ENCODE measurements around the gene GIMAP2. TPM values are rescaled to one million over a fixed set of nuclear protein-coding genes. Genes with fewer than 3 reads are reported as not detected.

Gene GIMAP2
- total RNA-seq, 1 experiment from 2014 or later: not detected

DNA sequence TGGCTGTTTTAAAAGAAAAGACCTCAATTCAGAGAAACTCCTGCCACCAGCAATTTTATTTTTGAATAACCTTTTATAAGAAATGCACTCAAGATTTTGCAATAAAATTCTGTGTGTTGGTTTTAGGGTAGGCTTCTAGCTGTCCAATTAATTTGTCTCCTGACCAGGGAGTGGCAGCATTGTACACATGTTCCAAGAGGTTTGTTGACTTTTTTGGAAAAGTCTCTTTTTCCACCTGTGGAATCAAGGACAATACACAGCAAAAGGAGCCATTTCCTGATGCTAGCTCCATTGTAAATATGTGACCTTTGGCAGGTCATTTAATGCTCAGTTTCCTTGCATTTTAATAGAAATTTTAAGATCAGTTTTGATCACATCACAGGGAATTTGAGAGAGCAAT is 53.5 kb downstream of the GIMAP2 start:
- ATAC-seq (peak; percentile 45; the same call in 1 of the 2 replicates), DNase-seq (ENCODE audit: low read depth, low spot score) (no peak)
- Histone ChIP-seq H3K4me3 (replicated peaks in 1 of 2; ENCODE audit: low read depth in 1 of 2, low read length in 2 of 2) (no peak overlapping the region), H3K79me2 (ENCODE audit: insufficient read depth, low read length) (no peaks in the 10 kb centered on the region), H3K9ac (ENCODE audit: low read length) (no peak overlapping the region), H3K9me3 (ENCODE audit: control insufficient read depth in 1 of 2, insufficient read depth in 1 of 2, low read depth in 1 of 2, low read length in 2 of 2) (no peaks in the 10 kb centered on the region), H3K4me1 (ENCODE audit: control insufficient read depth in 1 of 2, insufficient read depth in 2 of 2, low read length in 2 of 2) (peaks cover 0 to 10% of the 10 kb centered on the region in 2 experiments; a peak in 3 of 4 replicates), H4K20me1 (ENCODE audit: insufficient read depth) (no peaks in the 10 kb centered on the region), H3K27me3 (ENCODE audit: insufficient read depth, low read length) (peaks cover 70% of the 10 kb centered on the region), H2AFZ (ENCODE audit: low read depth, low read length, poor library complexity, severe bottlenecking) (no peak overlapping the region), H3K9me2 (ENCODE audit: insufficient read depth) (no peaks in the 10 kb centered on the region), H3K4me2 (ENCODE audit: low read length) (peak overlapping the region; percentile 37; the same call in 1 of the 2 replicates), H3K27ac (ENCODE audit: low read depth, low read length) (no peak overlapping the region), H3K36me3 (ENCODE audit: control insufficient read depth in 1 of 2, insufficient read depth in 2 of 2, low read length in 2 of 2) (no peaks in the 10 kb centered on the region)
- BruUV-seq (replicated peaks): no TSS peak
- ChIA-PET CTCF (interaction anchor here (1.0 to 1.4 kb wide), 4 partner anchors 16 to 271 kb away, joined by 3 to 5 read pairs (median 3); no protein-coding TSS in a partner anchor), POLR2A (no interaction called here), RAD21 (ENCODE audit: low non-redundant PET in 1 of 2, low total read pairs in 2 of 2, uncharacterized antibody in 2 of 2, unreplicated experiment in 2 of 2) (no interaction called here)
- TF ChIP-seq ZFX (IDR thresholded peaks at IDR 0.05) (no peak), SP1 (IDR thresholded peaks at IDR 0.05; ENCODE audit: low read depth) (no peak), EZH2phosphoT487 (IDR thresholded peaks at IDR 0.05; ENCODE audit: borderline replicate concordance) (no peak), POLR2AphosphoS5 (IDR thresholded peaks at IDR 0.05; ENCODE audit: low read depth, low read length) (no peak), ELF1 (IDR thresholded peaks at IDR 0.05; ENCODE audit: borderline replicate concordance, low read depth) (no peak), JUND (IDR thresholded peaks at IDR 0.05) (no peak), FOSL1 (IDR thresholded peaks at IDR 0.05; ENCODE audit: low read depth) (no peak), ATF3 (IDR thresholded peaks at IDR 0.05) (no peak), RAD21 (IDR thresholded peaks at IDR 0.05; ENCODE audit: low read depth) (peak; percentile 44; the same call in 1 of the 2 replicates), ZNF274 (IDR thresholded peaks at IDR 0.05; ENCODE audit: low read depth, low read length) (no peak), YY1 (IDR thresholded peaks at IDR 0.05; ENCODE audit: extremely low read depth, insufficient replicate concordance, low read depth, low read length) (no peak), TCF7L2 (IDR thresholded peaks at IDR 0.05; ENCODE audit: borderline replicate concordance, extremely low read depth, insufficient read depth, insufficient read length) (no peak), POLR2A (IDR thresholded peaks at IDR 0.05; ENCODE audit: borderline replicate concordance, extremely low read depth, insufficient read depth, insufficient read length) (no peak)
- TF ChIP-seq, protein P1, sequence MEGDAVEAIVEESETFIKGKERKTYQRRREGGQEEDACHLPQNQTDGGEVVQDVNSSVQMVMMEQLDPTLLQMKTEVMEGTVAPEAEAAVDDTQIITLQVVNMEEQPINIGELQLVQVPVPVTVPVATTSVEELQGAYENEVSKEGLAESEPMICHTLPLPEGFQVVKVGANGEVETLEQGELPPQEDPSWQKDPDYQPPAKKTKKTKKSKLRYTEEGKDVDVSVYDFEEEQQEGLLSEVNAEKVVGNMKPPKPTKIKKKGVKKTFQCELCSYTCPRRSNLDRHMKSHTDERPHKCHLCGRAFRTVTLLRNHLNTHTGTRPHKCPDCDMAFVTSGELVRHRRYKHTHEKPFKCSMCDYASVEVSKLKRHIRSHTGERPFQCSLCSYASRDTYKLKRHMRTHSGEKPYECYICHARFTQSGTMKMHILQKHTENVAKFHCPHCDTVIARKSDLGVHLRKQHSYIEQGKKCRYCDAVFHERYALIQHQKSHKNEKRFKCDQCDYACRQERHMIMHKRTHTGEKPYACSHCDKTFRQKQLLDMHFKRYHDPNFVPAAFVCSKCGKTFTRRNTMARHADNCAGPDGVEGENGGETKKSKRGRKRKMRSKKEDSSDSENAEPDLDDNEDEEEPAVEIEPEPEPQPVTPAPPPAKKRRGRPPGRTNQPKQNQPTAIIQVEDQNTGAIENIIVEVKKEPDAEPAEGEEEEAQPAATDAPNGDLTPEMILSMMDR (IDR thresholded peaks at IDR 0.05 in 2 of 3, conservative IDR thresholded peaks at IDR 0.05 in 1 of 3; ENCODE audit: borderline replicate concordance in 1 of 3, insufficient read depth in 1 of 3, low read depth in 2 of 3, low read length in 2 of 3): peak in 2 of 3 experiments; percentile 24 to 32; a peak in 3 of 6 replicates
- TF ChIP-seq, protein P2, sequence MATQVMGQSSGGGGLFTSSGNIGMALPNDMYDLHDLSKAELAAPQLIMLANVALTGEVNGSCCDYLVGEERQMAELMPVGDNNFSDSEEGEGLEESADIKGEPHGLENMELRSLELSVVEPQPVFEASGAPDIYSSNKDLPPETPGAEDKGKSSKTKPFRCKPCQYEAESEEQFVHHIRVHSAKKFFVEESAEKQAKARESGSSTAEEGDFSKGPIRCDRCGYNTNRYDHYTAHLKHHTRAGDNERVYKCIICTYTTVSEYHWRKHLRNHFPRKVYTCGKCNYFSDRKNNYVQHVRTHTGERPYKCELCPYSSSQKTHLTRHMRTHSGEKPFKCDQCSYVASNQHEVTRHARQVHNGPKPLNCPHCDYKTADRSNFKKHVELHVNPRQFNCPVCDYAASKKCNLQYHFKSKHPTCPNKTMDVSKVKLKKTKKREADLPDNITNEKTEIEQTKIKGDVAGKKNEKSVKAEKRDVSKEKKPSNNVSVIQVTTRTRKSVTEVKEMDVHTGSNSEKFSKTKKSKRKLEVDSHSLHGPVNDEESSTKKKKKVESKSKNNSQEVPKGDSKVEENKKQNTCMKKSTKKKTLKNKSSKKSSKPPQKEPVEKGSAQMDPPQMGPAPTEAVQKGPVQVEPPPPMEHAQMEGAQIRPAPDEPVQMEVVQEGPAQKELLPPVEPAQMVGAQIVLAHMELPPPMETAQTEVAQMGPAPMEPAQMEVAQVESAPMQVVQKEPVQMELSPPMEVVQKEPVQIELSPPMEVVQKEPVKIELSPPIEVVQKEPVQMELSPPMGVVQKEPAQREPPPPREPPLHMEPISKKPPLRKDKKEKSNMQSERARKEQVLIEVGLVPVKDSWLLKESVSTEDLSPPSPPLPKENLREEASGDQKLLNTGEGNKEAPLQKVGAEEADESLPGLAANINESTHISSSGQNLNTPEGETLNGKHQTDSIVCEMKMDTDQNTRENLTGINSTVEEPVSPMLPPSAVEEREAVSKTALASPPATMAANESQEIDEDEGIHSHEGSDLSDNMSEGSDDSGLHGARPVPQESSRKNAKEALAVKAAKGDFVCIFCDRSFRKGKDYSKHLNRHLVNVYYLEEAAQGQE (IDR thresholded peaks at IDR 0.05; ENCODE audit: low read depth): no peak
- intact Hi-C loops (cut with micrococcal nuclease): no loop called here
